HL-60/S4 treated with retinoic acid at 250 ng/mL for 4 days and 3 days (cell line): Measurements from ENCODE around the gene NAGA.
"Not testable (repeated sequence)": the region's sequence is repeated elsewhere in the genome, so short reads cannot be mapped to it uniquely, and the experiment has no call there.

Experiments used
- in situ Hi-C: fragments of 300-500 bp; cut with MboI; formaldehyde crosslinking; loops from 2 replicates; pipeline ENCODE4 v1.7.0; 2022; ENCODE audit warnings: low sequenced_read_pairs

NAGA gene

GRCh38 chr22:42076764-42077485 is 6.3 kb upstream of the NAGA start:
- in situ Hi-C loops, result no loop called here

DNA sequence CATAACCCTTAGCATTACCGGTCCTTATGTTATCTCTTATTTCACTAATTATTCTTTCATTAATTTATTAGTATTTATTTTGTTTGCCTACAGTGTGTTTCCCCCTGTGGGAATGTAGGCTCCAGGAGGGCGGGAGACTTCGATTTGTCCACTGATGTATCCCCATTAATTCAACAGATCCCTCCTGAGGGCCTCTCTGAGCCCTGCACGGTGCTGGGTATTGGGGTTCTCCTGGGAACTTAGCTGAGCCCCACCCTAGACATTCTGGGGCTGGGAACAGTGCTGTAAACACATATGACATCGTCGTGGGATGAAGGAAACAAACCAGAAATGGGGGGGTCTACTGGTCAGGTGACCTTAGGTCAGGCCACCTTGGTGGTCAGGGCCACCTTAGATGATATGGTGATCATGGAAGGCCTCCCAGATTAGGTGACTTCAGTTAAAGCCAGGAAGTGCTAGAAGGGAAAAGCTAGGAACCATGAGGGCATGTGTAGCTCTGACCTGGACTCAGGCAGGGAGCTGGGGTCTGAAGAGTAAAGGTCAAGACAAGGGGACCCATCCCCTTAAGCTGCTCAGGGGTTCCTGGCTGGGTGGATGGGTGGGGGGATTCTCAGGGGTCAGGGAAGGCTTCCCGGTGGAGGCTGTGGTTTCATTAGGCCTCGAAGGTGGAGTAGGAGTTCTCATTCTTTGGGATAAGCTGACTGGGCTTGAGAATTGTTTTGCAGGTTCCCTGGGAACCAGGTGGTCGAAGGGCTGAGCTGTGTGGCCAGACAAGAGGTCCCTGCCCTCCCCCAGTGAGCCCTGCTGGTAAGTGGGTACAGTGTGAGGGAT is 4.4 kb upstream of the NAGA start:
- in situ Hi-C loops, result no loop called here

GRCh38 chr22:42074132-42074811 is 3.7 kb upstream of the NAGA start, which contains the start of gene PHETA2:
PHETA2 (plus strand) TSS chr22:42074248; CDS start chr22:42077294, 3,046 bp downstream.
- in situ Hi-C loops, result no loop called here

DNA sequence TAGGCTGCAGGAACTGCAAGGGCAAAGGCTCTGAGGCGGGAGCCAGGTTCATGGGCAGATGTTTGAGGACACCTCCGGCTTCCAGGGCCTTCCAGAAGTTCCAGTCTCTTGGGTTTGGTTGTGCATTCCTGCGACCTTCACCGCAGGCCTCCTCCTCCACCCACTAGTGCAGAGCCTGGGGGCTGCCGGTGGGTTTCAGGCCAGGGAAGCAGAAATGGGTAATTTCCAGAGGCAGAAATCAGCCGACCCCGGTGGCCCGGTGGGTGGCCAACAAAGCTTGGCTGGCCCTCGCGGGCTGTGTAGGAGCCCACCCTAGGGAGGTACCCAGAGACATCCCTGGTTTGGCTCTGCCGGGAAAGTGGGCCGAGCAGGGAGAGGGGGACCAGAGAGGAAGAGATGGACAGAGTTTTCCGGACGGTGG is 3.0 kb upstream of the NAGA start:
- in situ Hi-C loops, result no loop called here

DNA sequence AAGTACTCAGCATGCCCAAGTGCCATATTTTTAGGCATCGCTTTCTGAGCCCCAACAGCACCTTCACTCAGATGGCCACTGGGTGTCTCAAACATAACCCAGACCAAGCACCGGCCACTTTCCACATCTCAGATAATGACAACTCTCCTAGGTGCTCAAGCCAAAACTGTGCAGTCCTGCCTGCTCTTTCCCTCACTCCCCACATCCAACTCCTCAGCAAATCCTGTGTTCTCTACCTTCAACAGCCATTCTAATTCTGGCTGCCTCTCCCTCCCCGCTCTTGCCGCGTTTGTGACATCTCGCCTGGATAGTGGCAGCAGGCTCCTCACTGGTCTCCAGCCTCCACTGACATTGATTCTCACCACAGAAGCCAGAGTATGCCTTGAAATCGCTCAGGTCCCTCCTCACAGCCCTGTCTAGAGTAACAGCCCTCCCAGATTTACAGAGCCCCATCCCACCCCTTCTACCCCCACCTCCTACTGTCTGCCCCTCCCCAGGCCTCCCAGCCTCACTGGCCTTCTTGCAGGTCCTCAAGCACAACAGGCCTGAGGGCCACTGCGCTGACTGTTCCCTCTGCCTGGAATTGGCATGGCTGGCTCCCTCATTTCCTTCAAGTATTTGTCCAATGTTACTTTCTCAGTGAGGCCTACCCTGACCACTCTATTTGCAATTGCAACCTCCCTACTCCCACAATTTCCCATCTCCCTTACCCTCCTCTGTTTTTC is 2.2 kb upstream of the NAGA start:
- in situ Hi-C loops, result no loop called here

- in situ Hi-C loops, result not testable (repeated sequence)
Measured at GRCh38 chr22:42071508-42071907, 896 bp upstream of the NAGA start.

- in situ Hi-C loops, result no loop called here
Measured at GRCh38 chr22:42069801-42070516, 653 bp downstream of the NAGA start.

GRCh38 chr22:42068291-42068690 is 2.3 kb downstream of the NAGA start:
- in situ Hi-C loops, result no loop called here

- in situ Hi-C loops, result no loop called here
Measured at GRCh38 chr22:42067671-42068251, 2.9 kb downstream of the NAGA start.

DNA sequence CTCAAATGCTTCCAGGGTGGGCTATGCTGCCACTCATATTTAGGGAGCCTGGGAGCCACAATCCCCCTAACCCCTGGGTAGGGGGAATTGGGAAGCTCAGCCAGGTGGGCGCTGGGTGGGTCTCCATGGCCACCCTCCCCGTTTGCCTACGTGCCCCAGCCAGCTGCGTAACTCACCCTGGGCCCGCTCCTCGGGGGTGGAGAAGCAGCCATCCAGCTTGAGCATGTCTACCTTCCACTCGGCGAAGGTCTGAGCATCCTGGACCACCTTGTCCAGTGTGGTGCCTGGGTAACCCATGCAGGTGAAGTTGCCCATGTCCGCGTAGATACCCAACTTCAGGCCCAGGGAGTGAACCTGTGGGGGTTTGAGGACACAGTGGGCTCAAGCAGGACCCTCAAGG is 3.7 kb downstream of the NAGA start:
- in situ Hi-C loops, result no loop called here

- in situ Hi-C loops, result no loop called here
Measured at GRCh38 chr22:42066126-42066761, 4.4 kb downstream of the NAGA start.

DNA sequence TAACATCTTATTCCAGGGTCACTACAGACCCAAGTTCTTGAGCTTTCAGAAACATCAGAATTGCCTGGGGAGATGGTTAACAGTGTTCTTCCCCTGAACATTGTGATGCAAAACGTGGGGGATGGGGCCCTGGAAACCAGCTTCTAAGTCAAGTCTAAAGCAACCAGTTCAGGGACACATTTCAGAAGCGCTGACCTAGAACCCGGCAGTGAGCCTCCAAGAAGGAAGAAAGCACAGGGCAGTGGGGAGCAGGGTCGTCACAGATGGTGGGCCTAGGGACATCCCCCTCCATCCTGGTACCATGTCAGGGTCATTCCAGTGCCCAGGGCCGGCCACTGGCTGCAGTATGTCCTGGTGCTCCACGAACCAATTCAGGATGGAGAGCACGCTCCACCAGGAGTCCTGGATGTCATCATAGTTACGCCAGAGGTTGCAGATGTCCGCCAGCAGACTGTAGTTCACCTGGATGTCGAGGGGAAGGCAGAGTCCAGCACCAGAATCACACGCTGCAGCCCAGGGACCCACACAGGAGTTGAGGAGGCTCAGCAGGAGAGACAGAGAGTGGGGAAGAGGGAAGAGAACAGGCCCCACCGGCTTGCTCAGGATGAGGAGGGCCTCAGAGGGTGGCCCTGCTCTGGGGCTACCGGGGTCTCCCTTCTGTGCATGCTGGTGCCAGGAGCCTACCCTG is 5.0 kb downstream of the NAGA start:
- in situ Hi-C loops, result no loop called here

GRCh38 chr22:42064629-42065028 is 6.0 kb downstream of the NAGA start:
- in situ Hi-C loops, result no loop called here

DNA sequence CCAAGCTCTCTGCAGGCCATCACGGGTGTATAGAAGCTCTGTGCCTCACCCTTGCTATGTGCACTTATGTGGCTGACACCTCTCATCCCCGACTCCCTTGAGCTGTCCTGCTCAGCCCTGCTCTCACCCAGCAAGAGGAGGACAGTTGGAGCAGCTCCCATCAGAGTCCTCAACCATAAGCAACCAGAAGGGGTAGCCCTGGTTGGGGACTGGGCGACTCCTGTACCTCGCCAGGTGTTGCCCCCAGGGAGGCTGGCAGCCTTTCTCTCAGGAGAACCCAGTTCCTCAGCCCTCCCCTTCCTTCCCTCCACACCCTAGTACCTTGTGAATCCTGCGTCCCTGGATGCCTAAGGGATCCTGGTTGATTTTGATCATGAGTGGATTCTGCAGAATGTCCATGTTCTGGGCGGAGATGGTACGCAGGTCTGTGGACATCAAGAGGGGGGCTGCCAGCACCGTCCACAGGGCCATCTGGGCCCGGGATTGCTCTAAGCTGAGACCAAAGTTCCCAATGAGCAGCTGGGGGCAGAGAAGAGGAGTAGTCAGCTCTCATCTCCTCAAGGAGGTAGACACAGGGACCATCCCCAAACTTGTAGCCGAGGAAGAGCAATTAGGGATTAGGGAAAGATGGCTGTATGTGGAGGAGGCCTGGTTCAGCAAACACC is 8.0 kb downstream of the NAGA start:
- in situ Hi-C loops, result no loop called here

DNA sequence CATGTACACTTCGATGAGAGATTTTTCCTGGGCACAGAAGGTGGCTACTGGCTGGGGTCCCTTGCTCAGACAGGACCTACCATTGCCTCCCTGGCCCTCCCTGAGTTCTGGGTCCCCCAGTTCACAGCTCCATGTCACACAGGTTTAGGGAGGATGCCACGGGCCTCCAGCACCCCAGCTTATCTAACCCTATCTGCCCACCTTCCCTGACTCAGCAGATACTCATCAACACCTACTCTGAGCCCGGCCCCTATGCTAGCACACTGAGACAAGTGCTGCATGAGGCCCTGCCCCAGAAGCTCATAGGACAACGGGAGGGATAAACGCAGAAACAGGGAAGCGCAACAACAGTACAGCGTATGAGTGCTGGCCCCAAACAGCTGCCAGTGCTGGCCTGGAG is 9.6 kb downstream of the NAGA start:
- in situ Hi-C loops, result no loop called here

DNA sequence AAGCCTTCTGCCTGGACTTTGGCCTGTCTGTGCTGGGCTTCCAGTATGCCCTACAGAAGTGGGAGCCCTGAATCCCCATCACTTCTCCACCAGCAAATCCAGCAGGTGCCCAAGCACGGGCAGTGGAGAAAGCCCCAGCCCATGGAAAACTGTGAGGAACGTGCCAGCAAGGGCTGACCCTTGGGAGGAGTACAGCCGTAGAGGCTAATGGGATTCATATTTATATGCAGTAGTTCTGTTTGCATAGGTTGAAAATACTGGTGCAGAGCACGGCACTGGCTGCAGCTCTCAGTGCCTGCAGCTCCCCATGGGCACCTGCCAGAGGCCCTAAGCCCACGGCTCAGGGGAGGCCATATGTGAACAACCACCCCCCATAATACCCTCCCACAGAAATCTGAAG is 10.1 kb downstream of the NAGA start:
- in situ Hi-C loops, result no loop called here

DNA sequence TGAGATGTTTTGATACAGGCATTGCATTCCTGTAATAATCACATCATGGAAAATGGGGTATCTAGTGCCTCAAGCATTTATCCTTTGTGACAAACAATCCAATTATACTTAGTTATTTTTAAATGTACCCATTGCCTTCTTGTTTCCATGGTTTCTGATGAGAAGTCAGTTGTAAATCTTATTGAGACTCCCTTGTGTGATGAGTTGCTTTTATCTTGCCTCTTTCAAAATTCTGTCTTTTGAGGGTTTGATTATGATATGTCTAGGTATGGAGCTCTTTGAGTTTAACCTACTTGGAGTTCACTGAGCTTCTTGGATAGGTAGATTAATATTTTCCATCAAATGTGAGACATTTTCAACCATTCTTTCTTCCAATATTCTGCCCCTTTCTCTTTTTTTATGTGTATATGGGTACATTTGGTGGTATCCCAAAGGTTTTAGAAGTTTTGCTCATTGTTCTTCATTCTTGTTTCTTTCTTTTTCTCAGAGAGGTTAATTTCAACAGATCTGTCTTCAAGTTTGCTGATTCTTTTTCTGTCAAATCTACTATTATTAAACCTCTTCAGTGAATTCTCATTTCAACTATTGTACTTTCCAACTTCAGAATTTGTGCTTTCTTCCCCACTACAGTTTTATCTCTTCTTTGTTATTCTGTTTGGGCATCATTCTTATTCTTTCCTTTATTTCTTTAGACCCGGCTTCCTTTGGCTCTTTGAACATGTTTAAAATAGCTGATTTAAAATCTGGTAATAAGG is 13.7 kb downstream of the NAGA start:
- in situ Hi-C loops, result no loop called here

GRCh38 chr22:42052765-42053164 is 17.8 kb downstream of the NAGA start:
- in situ Hi-C loops, result no loop called here
